Measurements from ENCODE around the gene MCMBP.
A peak's percentile ranks its signal among the peaks of the same experiment; 100 is the strongest.

Gene MCMBP

GRCh38 chr10:119860866-119861607 is 11.6 kb downstream of the MCMBP start:
- Histone ChIP-seq H3K9ac (ENCODE audit: low read depth, low read length, poor library complexity, severe bottlenecking) (no peak overlapping the region), H3K9me2 (replicated peaks; ENCODE audit: low read depth, low read length) (no peaks in the 10 kb centered on the region), H3F3A (ENCODE audit: low read depth) (no peaks in the 10 kb centered on the region; the same call in 1 of the 2 replicates), H3K4me3 (ENCODE audit: low read length, poor library complexity, severe bottlenecking) (no peak overlapping the region), H4K20me1 (ENCODE audit: insufficient read depth, low read length, poor library complexity, severe bottlenecking) (peaks cover 66% of the 10 kb centered on the region), H3K9me3 (ENCODE audit: insufficient read depth, low read depth, low read length) (peaks cover 5% of the 10 kb centered on the region; the same call in 1 of the 2 replicates), H2AFZ (ENCODE audit: low read length) (no peak overlapping the region), H3K79me2 (ENCODE audit: insufficient read depth, low read length) (peaks cover 81% of the 10 kb centered on the region), H3K27me3 (ENCODE audit: insufficient read depth, low read length, poor library complexity, severe bottlenecking) (no peaks in the 10 kb centered on the region), H3K4me1 (ENCODE audit: insufficient read depth, low read length, poor library complexity, severe bottlenecking) (peaks cover 9% of the 10 kb centered on the region), H3K36me3 (ENCODE audit: insufficient read depth, low read length) (peaks cover 28% of the 10 kb centered on the region), H3K4me2 (ENCODE audit: low read depth, low read length, poor library complexity, severe bottlenecking) (no peak overlapping the region)
- no peak for TF ChIP-seq EZH2phosphoT487 (IDR thresholded peaks at IDR 0.05; ENCODE audit: borderline replicate concordance)
- TF ChIP-seq CTCF (conservative IDR thresholded peaks at IDR 0.05; ENCODE audit: low read length), result no peak

GRCh38 chr10:119859420-119860258 is 13.0 kb downstream of the MCMBP start:
- Histone ChIP-seq H3K9ac (ENCODE audit: low read depth, low read length, poor library complexity, severe bottlenecking) (no peak overlapping the region), H4K20me1 (ENCODE audit: insufficient read depth, low read length, poor library complexity, severe bottlenecking) (peaks cover 52% of the 10 kb centered on the region), H3K4me1 (ENCODE audit: insufficient read depth, low read length, poor library complexity, severe bottlenecking) (peaks cover 9% of the 10 kb centered on the region), H3K9me2 (replicated peaks; ENCODE audit: low read depth, low read length) (no peaks in the 10 kb centered on the region), H3K79me2 (ENCODE audit: insufficient read depth, low read length) (peaks cover 67% of the 10 kb centered on the region), H3K9me3 (ENCODE audit: insufficient read depth, low read depth, low read length) (peaks cover 5% of the 10 kb centered on the region; the same call in 1 of the 2 replicates), H3K36me3 (ENCODE audit: insufficient read depth, low read length) (peaks cover 40% of the 10 kb centered on the region), H3K4me3 (ENCODE audit: low read length, poor library complexity, severe bottlenecking) (no peak overlapping the region), H3K27me3 (ENCODE audit: insufficient read depth, low read length, poor library complexity, severe bottlenecking) (no peaks in the 10 kb centered on the region), H2AFZ (ENCODE audit: low read length) (no peak overlapping the region), H3F3A (ENCODE audit: low read depth) (no peaks in the 10 kb centered on the region; the same call in 1 of the 2 replicates), H3K4me2 (ENCODE audit: low read depth, low read length, poor library complexity, severe bottlenecking) (peak overlapping the region; percentile 37)
- peak; percentile 84 for TF ChIP-seq CTCF (conservative IDR thresholded peaks at IDR 0.05; ENCODE audit: low read length)
- no peak for TF ChIP-seq EZH2phosphoT487 (IDR thresholded peaks at IDR 0.05; ENCODE audit: borderline replicate concordance)

GRCh38 chr10:119858063-119858462 is 14.6 kb downstream of the MCMBP start:
- Histone ChIP-seq H3F3A (ENCODE audit: low read depth) (no peaks in the 10 kb centered on the region; the same call in 1 of the 2 replicates), H3K79me2 (ENCODE audit: insufficient read depth, low read length) (peaks cover 51% of the 10 kb centered on the region), H3K36me3 (ENCODE audit: insufficient read depth, low read length) (peaks cover 51% of the 10 kb centered on the region), H3K9ac (ENCODE audit: low read depth, low read length, poor library complexity, severe bottlenecking) (no peak overlapping the region), H3K4me3 (ENCODE audit: low read length, poor library complexity, severe bottlenecking) (no peak overlapping the region), H2AFZ (ENCODE audit: low read length) (no peak overlapping the region), H3K9me3 (ENCODE audit: insufficient read depth, low read depth, low read length) (no peaks in the 10 kb centered on the region), H3K4me1 (ENCODE audit: insufficient read depth, low read length, poor library complexity, severe bottlenecking) (peaks cover 9% of the 10 kb centered on the region), H3K27me3 (ENCODE audit: insufficient read depth, low read length, poor library complexity, severe bottlenecking) (no peaks in the 10 kb centered on the region), H3K9me2 (replicated peaks; ENCODE audit: low read depth, low read length) (no peaks in the 10 kb centered on the region), H4K20me1 (ENCODE audit: insufficient read depth, low read length, poor library complexity, severe bottlenecking) (peaks cover 45% of the 10 kb centered on the region), H3K4me2 (ENCODE audit: low read depth, low read length, poor library complexity, severe bottlenecking) (no peak overlapping the region)
- TF ChIP-seq CTCF (conservative IDR thresholded peaks at IDR 0.05; ENCODE audit: low read length) (no peak), EZH2phosphoT487 (IDR thresholded peaks at IDR 0.05; ENCODE audit: borderline replicate concordance) (no peak)
